ENCODE data around the gene ADD1.
A peak's percentile ranks its signal among the peaks of the same experiment; 100 is the strongest.
"Not testable (repeated sequence)": the region's sequence is repeated elsewhere in the genome, so short reads cannot be mapped to it uniquely, and the experiment has no call there.

The ADD1 gene

GRCh38 chr4:2948895-2949781 is 105.5 kb downstream of the ADD1 start:
- TF ChIP-seq CTCF (conservative IDR thresholded peaks at IDR 0.05; ENCODE audit: control insufficient read depth, insufficient read depth, low read depth, low read length): peak; percentile 47
- H3K4me3 ChIP-seq (ENCODE audit: control insufficient read depth, low read depth, low read length): no peak overlapping the region
- DNase-seq (ENCODE audit: low read depth): peak; percentile 30

- DNase-seq (ENCODE audit: low read depth): no peak
- H3K4me3 ChIP-seq (ENCODE audit: control insufficient read depth, low read depth, low read length): no peak overlapping the region
- TF ChIP-seq CTCF (conservative IDR thresholded peaks at IDR 0.05; ENCODE audit: control insufficient read depth, insufficient read depth, low read depth, low read length): no peak
These were observed 106.1 kb downstream of the ADD1 start for GRCh38 chr4:2949782-2950125.

- TF ChIP-seq CTCF (conservative IDR thresholded peaks at IDR 0.05; ENCODE audit: control insufficient read depth, insufficient read depth, low read depth, low read length): no peak
- no peak overlapping the region for H3K4me3 ChIP-seq (ENCODE audit: control insufficient read depth, low read depth, low read length)
- peak; percentile 58 for DNase-seq (ENCODE audit: low read depth)
These were observed 106.8 kb downstream of the ADD1 start for GRCh38 chr4:2950221-2950989.

- H3K4me3 ChIP-seq (ENCODE audit: control insufficient read depth, low read depth, low read length): no peak overlapping the region
- no peak for DNase-seq (ENCODE audit: low read depth)
- no peak for TF ChIP-seq CTCF (conservative IDR thresholded peaks at IDR 0.05; ENCODE audit: control insufficient read depth, insufficient read depth, low read depth, low read length)
These were observed 109.9 kb downstream of the ADD1 start for GRCh38 chr4:2953496-2953895.

GRCh38 chr4:2954358-2955185 is 110.9 kb downstream of the ADD1 start:
- DNase-seq (ENCODE audit: low read depth): no peak
- H3K4me3 ChIP-seq (ENCODE audit: control insufficient read depth, low read depth, low read length): no peak overlapping the region
- TF ChIP-seq CTCF (conservative IDR thresholded peaks at IDR 0.05; ENCODE audit: control insufficient read depth, insufficient read depth, low read depth, low read length): no peak

GRCh38 chr4:2955186-2956044 is 111.8 kb downstream of the ADD1 start:
- not testable (repeated sequence) for DNase-seq (ENCODE audit: low read depth); H3K4me3 ChIP-seq (ENCODE audit: control insufficient read depth, low read depth, low read length)

All from fibroblast of mammary gland (primary cell).